HFF-Myc (cell line): Measurements from ENCODE around the gene CDK5RAP3.
"Not testable (repeated sequence)": the region's sequence is repeated elsewhere in the genome, so short reads cannot be mapped to it uniquely, and the experiment has no call there.

Source experiments
- DNase-seq: peaks from one replicate; pipeline ENCODE4 v3.0.0-alpha.2; 2011; ENCODE audit warnings: low read depth; ENCODE audit errors: extremely low read depth
- H3K4me3 ChIP-seq: replicated peaks from 2 replicates; pipeline ENCODE4 v1.5.1; 2011; ENCODE audit warnings: low read depth, mild to moderate bottlenecking, control low read depth, low read length
- TF ChIP-seq, protein P1 (sequence below): IDR thresholded peaks from 2 replicates; pipeline ENCODE4 v1.5.1; 2012; ENCODE audit warnings: mild to moderate bottlenecking, low read depth, low read length, control low read depth; ENCODE audit errors: missing control alignments

CDK5RAP3 gene

GRCh38 chr17:47997586-47997985, 26.7 kb downstream of the CDK5RAP3 start:
- DNase-seq, result no peak
- TF ChIP-seq, protein P1, sequence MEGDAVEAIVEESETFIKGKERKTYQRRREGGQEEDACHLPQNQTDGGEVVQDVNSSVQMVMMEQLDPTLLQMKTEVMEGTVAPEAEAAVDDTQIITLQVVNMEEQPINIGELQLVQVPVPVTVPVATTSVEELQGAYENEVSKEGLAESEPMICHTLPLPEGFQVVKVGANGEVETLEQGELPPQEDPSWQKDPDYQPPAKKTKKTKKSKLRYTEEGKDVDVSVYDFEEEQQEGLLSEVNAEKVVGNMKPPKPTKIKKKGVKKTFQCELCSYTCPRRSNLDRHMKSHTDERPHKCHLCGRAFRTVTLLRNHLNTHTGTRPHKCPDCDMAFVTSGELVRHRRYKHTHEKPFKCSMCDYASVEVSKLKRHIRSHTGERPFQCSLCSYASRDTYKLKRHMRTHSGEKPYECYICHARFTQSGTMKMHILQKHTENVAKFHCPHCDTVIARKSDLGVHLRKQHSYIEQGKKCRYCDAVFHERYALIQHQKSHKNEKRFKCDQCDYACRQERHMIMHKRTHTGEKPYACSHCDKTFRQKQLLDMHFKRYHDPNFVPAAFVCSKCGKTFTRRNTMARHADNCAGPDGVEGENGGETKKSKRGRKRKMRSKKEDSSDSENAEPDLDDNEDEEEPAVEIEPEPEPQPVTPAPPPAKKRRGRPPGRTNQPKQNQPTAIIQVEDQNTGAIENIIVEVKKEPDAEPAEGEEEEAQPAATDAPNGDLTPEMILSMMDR, result no peak
- no peak overlapping the region for H3K4me3 ChIP-seq

- TF ChIP-seq, protein P1, result no peak
- no peak overlapping the region for H3K4me3 ChIP-seq
- DNase-seq, result no peak
Measured at GRCh38 chr17:47998044-47998443, 27.1 kb downstream of the CDK5RAP3 start.

- TF ChIP-seq, protein P1, result no peak
- no peak overlapping the region for H3K4me3 ChIP-seq
- no peak for DNase-seq
Measured at GRCh38 chr17:47999582-47999981, 28.7 kb downstream of the CDK5RAP3 start.

DNA sequence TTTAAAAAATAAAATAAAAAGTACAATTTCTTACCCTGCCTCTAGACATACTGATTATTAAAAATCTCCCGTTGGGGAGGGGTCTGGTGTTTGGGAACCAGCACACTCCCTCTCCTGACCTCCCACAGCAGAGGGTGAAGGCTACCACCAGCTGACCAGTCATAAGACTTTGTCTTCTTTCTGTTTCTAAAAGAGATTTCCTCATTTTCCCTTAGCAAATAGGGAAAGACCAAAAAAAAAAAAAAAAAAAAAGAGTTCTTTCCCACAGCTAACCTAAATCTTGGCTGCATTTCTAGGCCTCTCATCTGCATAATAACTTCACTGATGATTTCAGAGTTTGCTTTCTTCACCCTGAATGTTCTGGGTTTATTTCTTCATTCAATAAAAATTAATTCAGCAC, 30.3 kb downstream of the CDK5RAP3 start:
- TF ChIP-seq, protein P1, result no peak
- no peak for DNase-seq
- no peak overlapping the region for H3K4me3 ChIP-seq

- DNase-seq, H3K4me3 ChIP-seq: not testable (repeated sequence)
Measured at GRCh38 chr17:48001657-48002056, 30.7 kb downstream of the CDK5RAP3 start.

DNA sequence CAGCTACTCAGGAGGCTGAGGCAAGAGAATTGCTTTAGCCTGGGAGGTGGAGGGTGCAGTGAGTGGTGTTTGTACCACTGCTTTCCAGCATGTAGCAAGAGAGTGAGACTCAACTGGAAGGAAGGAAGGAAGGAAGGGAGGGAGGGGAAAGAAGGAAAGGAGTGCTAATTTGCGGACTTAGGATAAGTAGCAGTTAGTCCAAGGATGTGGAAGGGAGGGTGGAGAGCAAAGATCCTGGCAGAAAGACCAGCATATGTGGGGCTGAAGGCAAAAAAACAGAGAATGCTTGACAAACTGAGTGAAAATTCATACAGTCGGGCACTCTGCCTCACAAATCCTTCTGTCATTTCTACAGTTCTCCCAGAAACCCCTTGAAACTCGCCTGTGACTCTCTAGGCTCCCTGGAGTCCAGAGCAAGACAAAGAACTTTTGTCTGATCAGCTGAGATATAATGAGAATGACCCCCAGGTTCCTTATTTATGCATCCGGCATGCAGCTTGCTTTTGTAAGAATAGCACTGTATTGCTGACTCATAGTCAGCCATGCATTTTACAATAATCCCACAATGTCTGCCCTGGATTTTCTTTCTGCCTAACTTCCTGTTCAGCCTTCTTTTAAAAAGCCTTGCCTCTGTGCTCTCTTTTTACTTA, 31.5 kb downstream of the CDK5RAP3 start:
- H3K4me3 ChIP-seq, result no peak overlapping the region
- TF ChIP-seq, protein P1, result no peak

DNA sequence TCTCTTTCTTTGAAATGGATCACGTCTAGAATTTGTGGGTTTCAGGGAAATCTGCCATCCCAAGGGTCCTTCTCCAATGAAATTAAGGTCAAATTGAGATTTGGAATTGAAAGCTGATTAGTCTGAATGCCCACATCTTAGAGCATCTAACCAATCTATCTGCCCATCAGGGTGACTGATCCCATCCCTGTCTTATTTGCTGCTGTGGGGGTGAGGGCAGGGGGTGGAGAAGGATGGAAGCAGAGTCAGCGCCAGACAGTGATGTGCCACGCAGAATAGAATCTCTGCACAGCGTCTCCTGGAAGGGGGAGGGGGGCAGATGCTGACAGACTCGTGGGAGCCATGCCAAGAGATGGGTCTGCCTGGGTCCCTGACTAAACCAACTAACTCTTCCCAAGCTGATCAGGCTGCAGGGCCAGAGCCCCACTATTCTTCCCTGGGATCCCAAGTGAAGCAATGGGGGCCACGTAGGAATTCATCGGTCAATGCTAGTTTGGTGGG, 32.1 kb downstream of the CDK5RAP3 start:
- H3K4me3 ChIP-seq, result no peak overlapping the region
- TF ChIP-seq, protein P1, result no peak
- DNase-seq, result no peak

More for the DNA sequence above, 31.5 kb downstream of the CDK5RAP3 start:
- peak; percentile 25 for DNase-seq
